ENCODE data around the gene PIK3CD.

The PIK3CD gene

GRCh38 chr1:9733160-9733789 lies 81.7 kb downstream of the PIK3CD start:
- TF ChIP-seq CTCF (IDR thresholded peaks at IDR 0.05; ENCODE audit: low read depth, low read length, missing control alignments) = no peak
- no peak overlapping the region for H3K4me3 ChIP-seq (replicated peaks; ENCODE audit: low read depth, low read length)
- no peak for DNase-seq (ENCODE audit: extremely low read depth, low read depth)

GRCh38 chr1:9735800-9736199 lies 84.3 kb downstream of the PIK3CD start:
- TF ChIP-seq CTCF (IDR thresholded peaks at IDR 0.05; ENCODE audit: low read depth, low read length, missing control alignments) = no peak
- DNase-seq (ENCODE audit: extremely low read depth, low read depth) = no peak

GRCh38 chr1:9736241-9736640 lies 84.7 kb downstream of the PIK3CD start:
- TF ChIP-seq CTCF (IDR thresholded peaks at IDR 0.05; ENCODE audit: low read depth, low read length, missing control alignments) = no peak
- DNase-seq (ENCODE audit: extremely low read depth, low read depth) = no peak
- H3K4me3 ChIP-seq (replicated peaks; ENCODE audit: low read depth, low read length) = no peak overlapping the region

More at GRCh38 chr1:9735800-9736199, 84.3 kb downstream of the PIK3CD start:
- H3K4me3 ChIP-seq (replicated peaks; ENCODE audit: low read depth, low read length) = no peak overlapping the region

- no peak overlapping the region for H3K4me3 ChIP-seq (replicated peaks; ENCODE audit: low read depth, low read length)
- no peak for TF ChIP-seq CTCF (IDR thresholded peaks at IDR 0.05; ENCODE audit: low read depth, low read length, missing control alignments)
- DNase-seq (ENCODE audit: extremely low read depth, low read depth) = no peak
Measured at GRCh38 chr1:9737057-9737456, 85.5 kb downstream of the PIK3CD start.

- H3K4me3 ChIP-seq (replicated peaks; ENCODE audit: low read depth, low read length) = no peak overlapping the region
- no peak for TF ChIP-seq CTCF (IDR thresholded peaks at IDR 0.05; ENCODE audit: low read depth, low read length, missing control alignments)
- no peak for DNase-seq (ENCODE audit: extremely low read depth, low read depth)
Measured at GRCh38 chr1:9737671-9738070, 86.1 kb downstream of the PIK3CD start.

- DNase-seq (ENCODE audit: extremely low read depth, low read depth) = no peak
- no peak for TF ChIP-seq CTCF (IDR thresholded peaks at IDR 0.05; ENCODE audit: low read depth, low read length, missing control alignments)
- H3K4me3 ChIP-seq (replicated peaks; ENCODE audit: low read depth, low read length) = no peak overlapping the region
Measured at GRCh38 chr1:9744106-9744799, 92.7 kb downstream of the PIK3CD start.
